ENCODE results near the gene GSK3A. TPM values are rescaled to one million over a fixed set of nuclear protein-coding genes. Genes with fewer than 3 reads are reported as not detected.

GSK3A gene
- total and polyA plus RNA-seq, 2 of the 4 experiments (the other 2 are of a cell fraction): 8.1 to 43.3 TPM

DNA sequence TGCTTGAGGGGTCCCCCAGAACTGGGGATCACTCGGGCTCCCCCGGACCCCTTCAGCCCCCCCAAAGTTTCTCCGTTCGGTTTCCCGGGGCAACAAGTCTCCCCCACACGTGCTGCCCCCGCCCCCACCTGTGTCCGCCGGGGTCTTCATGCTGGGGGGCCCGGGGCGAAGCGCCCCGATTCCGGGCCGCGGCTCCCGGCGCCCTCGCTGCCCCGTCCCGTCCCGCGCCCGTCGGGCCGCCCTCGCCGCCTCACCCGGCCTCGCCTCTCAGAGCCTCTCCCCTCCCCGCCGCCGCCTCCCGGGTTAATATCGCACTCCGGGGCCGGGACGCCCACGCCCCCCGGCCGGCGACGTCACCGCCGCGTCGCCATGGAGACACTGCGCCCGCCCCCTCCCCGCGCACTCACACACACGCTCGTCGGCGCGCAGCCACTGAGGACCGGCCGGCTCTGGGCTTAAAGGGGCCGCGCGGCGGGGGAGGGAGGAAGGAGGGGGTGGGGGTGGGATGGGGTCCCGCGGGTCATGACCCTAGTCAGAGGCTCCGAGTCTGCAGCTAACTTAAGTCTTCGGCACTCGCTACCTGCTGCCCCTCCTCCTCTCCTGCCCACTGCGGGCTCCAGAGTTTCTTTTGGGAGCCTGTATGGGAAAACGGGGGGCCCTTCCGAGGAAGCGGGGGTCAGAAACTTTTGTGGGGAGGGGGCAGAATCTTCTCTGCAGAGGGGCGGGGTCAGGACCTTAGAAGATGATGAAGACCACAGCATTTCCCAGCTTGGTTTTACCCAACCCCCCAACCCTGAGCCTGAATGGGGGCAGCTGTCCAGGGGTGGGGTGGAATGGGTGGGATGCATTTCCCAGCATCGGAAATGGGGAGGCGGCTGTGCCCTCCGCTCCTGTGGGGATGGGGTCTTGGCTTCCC is 12.7 kb upstream of the GSK3A start, which contains the start of gene ERF:
TSS of gene ERF (minus strand) at position 279 of the 916 bp plus-strand sequence. CDS start at position 150, 129 bp downstream.
- H2AK5ac ChIP-seq (ENCODE audit: low read depth, low read length): peak within 1 kb of the TSS; percentile 58
- H3K27me3 ChIP-seq (ENCODE audit: control insufficient read depth, insufficient read depth, low read length): no peaks in the 10 kb centered on the region
- peaks cover under 1 to 30% of the 10 kb centered on the region in 2 experiments; a peak in 3 of 4 replicates for H3K79me1 ChIP-seq (ENCODE audit: low read depth in 1 of 2, low read length in 2 of 2)
- H3K9ac ChIP-seq (ENCODE audit: low read depth, low read length): peak within 1 kb of the TSS; percentile 98
- peak within 1 kb of the TSS; percentile 93 for H2AFZ ChIP-seq (replicated peaks; ENCODE audit: low read length, poor library complexity)
- DNase-seq (peak; percentile 83), ATAC-seq (ENCODE audit: low read depth) (peak; percentile 65)
- 0% methylated on average over 26 of the region's 75 CpGs; no CpG with 5 or more reads in 1 of the 2 experiments for WGBS, 2 experiments (ENCODE audit: extremely low coverage in 2 of 2, insufficient read length in 1 of 2)
- H3K9me3 ChIP-seq (ENCODE audit: control insufficient read depth, insufficient read depth, low read length): no peaks in the 10 kb centered on the region
- H2BK5ac ChIP-seq (ENCODE audit: low read depth, low read length, poor library complexity, severe bottlenecking): peak within 1 kb of the TSS; percentile 92
- H2AK9ac ChIP-seq (replicated peaks; ENCODE audit: low read depth, low read length, poor library complexity): peak within 1 kb of the TSS; percentile 93
- H3K56ac ChIP-seq (ENCODE audit: extremely low read depth, insufficient read depth, low read length): peak within 1 kb of the TSS; percentile 82
- H3K23ac ChIP-seq (ENCODE audit: low read depth, low read length): peak within 1 kb of the TSS; percentile 92
- CTCF ChIA-PET: no interaction called here
- peak within 1 kb of the TSS; percentile 23; the same call in 1 of the 3 replicates for H2BK15ac ChIP-seq (ENCODE audit: low read depth, low read length)
- POLR2A ChIA-PET (ENCODE audit: unreplicated experiment): no interaction called here
- TF ChIP-seq, protein P1, sequence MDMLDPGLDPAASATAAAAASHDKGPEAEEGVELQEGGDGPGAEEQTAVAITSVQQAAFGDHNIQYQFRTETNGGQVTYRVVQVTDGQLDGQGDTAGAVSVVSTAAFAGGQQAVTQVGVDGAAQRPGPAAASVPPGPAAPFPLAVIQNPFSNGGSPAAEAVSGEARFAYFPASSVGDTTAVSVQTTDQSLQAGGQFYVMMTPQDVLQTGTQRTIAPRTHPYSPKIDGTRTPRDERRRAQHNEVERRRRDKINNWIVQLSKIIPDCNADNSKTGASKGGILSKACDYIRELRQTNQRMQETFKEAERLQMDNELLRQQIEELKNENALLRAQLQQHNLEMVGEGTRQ (IDR thresholded peaks at IDR 0.05; ENCODE audit: low read depth, low read length): no peak
- no peak for TF ChIP-seq CEBPB (IDR thresholded peaks at IDR 0.05; ENCODE audit: low read depth, low read length)
- no peak for TF ChIP-seq RAD21 (IDR thresholded peaks at IDR 0.05; ENCODE audit: low read length)
- TF ChIP-seq MAZ (IDR thresholded peaks at IDR 0.05; ENCODE audit: borderline replicate concordance, low read depth, low read length): peak; percentile 93
- peak; percentile 95 for TF ChIP-seq POLR2A (IDR thresholded peaks at IDR 0.05; ENCODE audit: low read depth, low read length)
- TF ChIP-seq CHD1 (IDR thresholded peaks at IDR 0.05; ENCODE audit: low read depth, low read length): no peak; the same call in 1 of the 2 replicates
- TF ChIP-seq MAFK (IDR thresholded peaks at IDR 0.05; ENCODE audit: low read depth, low read length): no peak
- TF ChIP-seq SMC3 (IDR thresholded peaks at IDR 0.05; ENCODE audit: low read depth, low read length): no peak; the same call in 1 of the 2 replicates
- peak; percentile 42; the same call in 1 of the 2 replicates for TF ChIP-seq MXI1 (IDR thresholded peaks at IDR 0.05; ENCODE audit: borderline replicate concordance, low read depth, low read length)
- peak within 1 kb of the TSS; percentile 93 for H3K4ac ChIP-seq (ENCODE audit: low read depth, low read length)
- H3K14ac ChIP-seq (replicated peaks; ENCODE audit: low read depth, low read length): peak within 1 kb of the TSS; percentile 97
- dilution Hi-C loops (cut with HindIII; ENCODE audit: low sequenced_read_pairs, unreplicated experiment) (no loop called here), in situ Hi-C loops (cut with MboI; ENCODE audit: low sequenced_read_pairs) (no loop called here), intact Hi-C loops (cut with micrococcal nuclease) (loop anchor here (2.0 kb wide), 1 partner anchor 26 kb away; no protein-coding TSS in a partner anchor)
- no peak within 1 kb of the TSS for H2BK20ac ChIP-seq (ENCODE audit: low read depth, low read length)
- peak within 1 kb of the TSS; percentile 92 for H3K18ac ChIP-seq (ENCODE audit: low read depth, low read length)
- H4K5ac ChIP-seq (ENCODE audit: low read depth, low read length): peak within 1 kb of the TSS; percentile 72
- peak within 1 kb of the TSS; percentile 61 for H3K4me2 ChIP-seq (ENCODE audit: low read depth, low read length)
- H3K27ac ChIP-seq (ENCODE audit: insufficient read depth, low read length): peak within 1 kb of the TSS; percentile 100
- H2BK120ac ChIP-seq (ENCODE audit: low read depth, low read length): peak within 1 kb of the TSS; percentile 83
- BruUV-seq (replicated peaks): no TSS peak
- peaks cover 32% of the 10 kb centered on the region for H4K20me1 ChIP-seq (ENCODE audit: insufficient read depth, low read length)
- peak within 1 kb of the TSS; percentile 75 to 93 for H4K8ac ChIP-seq (ENCODE audit: low read depth in 2 of 2, low read length in 2 of 2)
- peak within 1 kb of the TSS; percentile 99 for H3K4me3 ChIP-seq (ENCODE audit: insufficient read depth, low read depth, low read length)
- H3K4me1 ChIP-seq (ENCODE audit: control insufficient read depth, insufficient read depth, low read length): peaks cover 19% of the 10 kb centered on the region
- H4K91ac ChIP-seq (ENCODE audit: insufficient read depth, low read depth, low read length): peak within 1 kb of the TSS; percentile 87
- peaks cover under 1% of the 10 kb centered on the region; the same call in 1 of the 2 replicates for H3K36me3 ChIP-seq (ENCODE audit: control insufficient read depth, insufficient read depth, low read length)
- peaks cover 7% of the 10 kb centered on the region; the same call in 1 of the 2 replicates for H3K9me1 ChIP-seq (ENCODE audit: insufficient read depth, low read length)

Data from IMR-90 (cell line).